Activated T-cell treated with anti-CD3 and anti-CD28 coated beads for 48 hours (primary cell): ENCODE measurements around the gene SLC25A15.
A peak's percentile ranks its signal among the peaks of the same experiment; 100 is the strongest.

ENCODE experiments used
- DNase-seq: peaks from one replicate; pipeline ENCODE4 v3.0.0-alpha.2; 2020; ENCODE audit warnings: low read depth

SLC25A15 gene

GRCh38 chr13:40789275-40790153 is at the start of gene SLC25A15:
SLC25A15 (plus strand) TSS chr13:40789611; CDS start chr13:40793227, 3,616 bp downstream.
- DNase-seq, result peak; percentile 79

- no peak for DNase-seq
These were observed 40.1 kb upstream of the SLC25A15 start for GRCh38 chr13:40749327-40749726.

DNA sequence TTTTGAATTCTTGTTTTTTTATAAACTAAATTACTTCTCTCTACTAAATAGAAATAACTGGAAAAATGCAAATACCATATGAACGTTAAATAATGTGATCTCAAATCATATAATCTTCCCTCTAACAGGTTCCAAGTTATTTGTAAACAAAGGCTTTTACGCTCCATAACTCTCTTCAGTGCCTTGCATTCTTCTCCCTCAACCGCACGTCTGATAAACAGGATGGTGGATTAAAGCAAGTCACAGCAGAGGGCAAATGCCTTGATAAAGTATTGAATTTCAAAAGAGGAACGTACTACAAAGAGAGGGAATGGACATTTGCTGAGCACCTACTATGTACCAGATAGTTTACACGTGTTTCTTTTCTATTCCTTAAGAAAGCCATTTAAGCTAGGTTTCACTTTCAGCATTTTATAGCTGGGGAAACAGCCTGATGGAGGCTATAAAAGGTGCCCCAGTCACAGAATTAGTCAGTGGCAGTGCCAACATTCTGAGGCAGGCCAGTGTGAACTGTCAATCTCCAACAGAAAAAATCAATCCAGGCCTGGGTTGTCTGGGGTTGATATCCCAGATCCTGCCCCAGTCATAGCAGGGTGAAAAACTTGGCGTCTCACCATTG is 34.2 kb upstream of the SLC25A15 start:
- no peak for DNase-seq

GRCh38 chr13:40756042-40756441 is 33.4 kb upstream of the SLC25A15 start:
- no peak for DNase-seq

DNA sequence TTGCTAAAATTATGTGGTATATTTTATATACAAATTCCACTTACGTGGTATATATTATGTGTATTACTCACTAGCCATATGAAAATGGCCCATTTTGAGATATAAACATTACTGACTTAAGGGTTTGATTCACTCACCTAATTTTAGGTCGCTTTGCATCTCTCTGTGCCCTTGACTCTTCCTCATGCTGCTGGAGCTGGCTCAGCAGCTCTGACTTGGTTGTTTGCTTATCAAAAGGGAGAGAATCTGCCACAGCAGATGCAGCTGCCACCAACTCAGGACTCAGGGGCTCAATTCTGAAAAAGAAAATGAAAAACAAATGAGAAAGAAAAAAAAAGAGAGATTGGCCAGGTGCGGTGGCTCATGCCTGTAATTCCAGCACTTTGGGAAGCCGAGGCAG is 30.6 kb upstream of the SLC25A15 start:
- DNase-seq, result no peak

DNA sequence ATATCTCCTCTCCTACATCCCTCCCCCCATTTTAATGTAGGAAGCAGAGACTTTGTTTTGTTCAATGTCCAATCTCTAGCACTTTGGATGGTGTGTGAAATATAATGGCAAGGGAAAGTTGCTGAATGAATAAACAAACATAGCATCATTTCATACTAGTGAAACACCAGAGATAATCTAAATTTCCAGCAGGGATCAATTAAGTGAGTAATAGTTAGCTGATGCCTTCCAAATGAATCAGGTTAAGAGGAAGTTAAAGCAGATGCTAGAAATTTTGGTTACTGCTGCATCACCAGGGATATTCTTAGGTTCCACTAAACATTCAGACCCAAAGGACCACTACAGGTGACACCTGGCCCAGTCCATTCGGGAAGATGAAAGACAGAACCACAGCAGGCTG is 26.6 kb upstream of the SLC25A15 start:
- no peak for DNase-seq

- DNase-seq, result peak; percentile 35
These were observed 24.6 kb upstream of the SLC25A15 start for GRCh38 chr13:40764587-40765403.

- DNase-seq, result no peak
These were observed 23.8 kb upstream of the SLC25A15 start for GRCh38 chr13:40765602-40766001.

DNA sequence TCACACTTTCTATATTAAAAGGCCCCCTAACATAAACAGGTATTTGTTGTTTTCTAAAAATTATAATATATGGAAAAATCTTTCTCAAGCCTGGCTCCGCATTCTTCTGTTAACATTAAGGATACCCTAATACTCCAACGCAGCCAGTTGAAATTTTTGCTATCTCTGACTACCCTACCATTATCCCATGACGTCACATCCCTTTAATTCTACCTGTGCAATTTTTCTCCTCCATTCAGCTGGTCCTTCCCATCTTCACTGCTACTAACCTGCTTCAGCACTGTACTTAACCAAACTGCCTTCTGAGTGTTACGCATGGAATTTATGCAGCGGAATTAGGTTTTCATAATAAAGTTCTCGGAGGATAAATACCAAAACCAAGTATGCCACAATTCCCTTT is 19.4 kb upstream of the SLC25A15 start:
- no peak for DNase-seq

- no peak for DNase-seq
These were observed 18.8 kb upstream of the SLC25A15 start for GRCh38 chr13:40770609-40770933.

GRCh38 chr13:40770934-40771618 is 18.3 kb upstream of the SLC25A15 start, which contains the start of gene MRPS31:
MRPS31 (minus strand) TSS chr13:40771190; CDS start chr13:40771136, 54 bp downstream.
- DNase-seq, result peak; percentile 93

DNA sequence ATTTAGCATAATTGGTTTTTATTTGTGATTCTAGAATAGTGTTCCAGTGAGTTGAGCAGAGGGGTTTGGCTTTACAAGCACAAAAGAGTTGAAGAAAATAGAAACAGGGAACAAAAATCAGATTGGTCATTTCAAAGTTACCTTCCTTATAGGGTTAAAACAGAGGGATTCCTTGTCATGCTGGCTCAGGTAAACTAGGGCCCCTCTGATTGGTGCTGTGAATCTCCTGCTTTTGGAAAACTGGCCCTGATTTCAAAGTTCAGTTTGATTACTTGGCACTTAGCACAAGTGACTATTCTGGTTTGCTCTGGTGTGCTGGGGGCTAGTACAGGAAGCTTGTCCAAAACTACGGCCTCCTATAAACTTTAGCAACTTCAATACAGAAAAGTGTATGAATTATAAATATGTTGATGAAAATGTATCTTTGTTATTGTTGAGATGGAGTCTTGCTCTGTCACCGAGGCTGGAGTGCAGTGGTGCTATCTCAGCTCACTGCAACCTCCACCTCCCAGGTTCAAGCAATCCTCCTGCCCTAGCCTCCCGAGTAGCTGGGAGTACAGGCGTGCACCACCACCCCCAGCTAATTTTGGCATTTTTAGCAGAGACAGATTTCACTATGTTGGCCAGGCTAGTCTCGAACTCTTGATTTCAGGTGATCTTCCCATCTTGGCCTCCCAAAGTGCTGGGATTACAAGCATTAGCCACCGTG is 16.5 kb upstream of the SLC25A15 start:
- DNase-seq, result no peak

GRCh38 chr13:40774672-40775071 is 14.7 kb upstream of the SLC25A15 start:
- no peak for DNase-seq

GRCh38 chr13:40776232-40776631 is 13.2 kb upstream of the SLC25A15 start:
- DNase-seq, result no peak

- peak; percentile 55 for DNase-seq
These were observed 12.7 kb upstream of the SLC25A15 start for GRCh38 chr13:40776681-40777165.

DNA sequence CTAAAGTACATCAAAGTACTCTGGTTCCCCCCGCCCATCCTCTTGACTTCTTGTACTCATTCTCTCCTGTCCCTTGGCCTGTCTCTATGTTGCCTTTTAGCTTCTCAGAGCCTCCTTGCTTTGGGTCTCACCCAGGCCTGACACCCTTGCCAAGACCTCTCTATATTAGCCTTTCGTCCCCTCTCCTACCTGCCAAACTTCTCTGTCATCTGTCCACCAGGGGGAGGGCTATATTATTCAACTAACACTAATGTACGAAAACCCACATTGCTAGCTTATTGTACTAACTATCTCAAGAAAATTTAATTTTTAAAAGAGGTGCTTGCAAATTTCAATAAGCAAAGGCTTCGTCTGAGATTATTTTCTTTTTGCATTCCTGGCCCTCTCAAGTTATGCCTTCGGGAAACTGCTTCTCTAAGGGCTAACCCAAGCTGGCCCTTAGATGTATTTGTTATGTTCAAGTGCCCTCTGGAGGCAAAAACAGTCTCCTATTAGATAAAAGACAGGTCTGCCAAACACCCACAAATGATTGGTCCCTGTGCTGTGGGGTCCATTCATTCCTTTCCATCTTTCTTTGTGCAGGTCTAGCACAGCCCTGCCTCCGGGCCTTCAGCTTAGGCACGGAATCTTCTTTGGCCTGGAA is 12.1 kb upstream of the SLC25A15 start:
- no peak for DNase-seq

DNA sequence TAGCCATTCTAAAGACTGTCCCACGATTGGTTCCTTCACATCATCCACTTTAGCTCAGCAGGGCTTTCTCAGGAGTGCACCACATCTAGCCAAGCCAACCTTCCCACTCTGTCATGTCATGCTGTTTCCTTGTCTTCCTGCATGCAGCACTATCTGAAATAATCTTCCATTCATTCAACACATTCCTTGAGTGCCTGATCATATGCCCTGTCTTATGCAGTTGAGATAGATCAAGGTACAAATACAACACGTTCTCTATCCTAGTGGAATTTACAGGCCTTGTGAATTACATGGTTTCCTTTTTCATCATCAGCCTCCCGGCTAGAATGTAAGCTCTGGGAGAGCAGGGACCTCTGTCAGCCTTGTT is 11.6 kb upstream of the SLC25A15 start:
- no peak for DNase-seq

DNA sequence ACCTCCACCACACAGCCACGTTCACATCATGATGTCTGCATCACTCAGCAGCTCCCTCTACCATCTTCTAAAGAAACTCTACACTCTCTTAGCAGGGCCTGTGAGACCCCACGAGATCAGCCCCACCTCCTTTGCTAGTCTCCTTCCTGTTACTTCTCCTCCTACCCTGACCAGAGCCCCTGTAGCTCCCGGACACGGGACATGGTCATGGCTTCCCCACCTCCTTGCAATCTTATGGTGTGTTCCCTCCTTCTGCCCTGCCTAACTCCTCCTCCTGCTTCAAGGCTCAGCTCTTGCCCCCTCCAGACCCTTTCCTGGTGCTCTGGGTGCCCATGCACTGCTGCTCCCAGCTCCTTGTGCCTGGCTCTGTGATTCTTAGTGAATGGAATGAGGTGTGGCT is 10.4 kb upstream of the SLC25A15 start:
- DNase-seq, result no peak

- no peak for DNase-seq
These were observed 9.6 kb upstream of the SLC25A15 start for GRCh38 chr13:40779796-40780285.

DNA sequence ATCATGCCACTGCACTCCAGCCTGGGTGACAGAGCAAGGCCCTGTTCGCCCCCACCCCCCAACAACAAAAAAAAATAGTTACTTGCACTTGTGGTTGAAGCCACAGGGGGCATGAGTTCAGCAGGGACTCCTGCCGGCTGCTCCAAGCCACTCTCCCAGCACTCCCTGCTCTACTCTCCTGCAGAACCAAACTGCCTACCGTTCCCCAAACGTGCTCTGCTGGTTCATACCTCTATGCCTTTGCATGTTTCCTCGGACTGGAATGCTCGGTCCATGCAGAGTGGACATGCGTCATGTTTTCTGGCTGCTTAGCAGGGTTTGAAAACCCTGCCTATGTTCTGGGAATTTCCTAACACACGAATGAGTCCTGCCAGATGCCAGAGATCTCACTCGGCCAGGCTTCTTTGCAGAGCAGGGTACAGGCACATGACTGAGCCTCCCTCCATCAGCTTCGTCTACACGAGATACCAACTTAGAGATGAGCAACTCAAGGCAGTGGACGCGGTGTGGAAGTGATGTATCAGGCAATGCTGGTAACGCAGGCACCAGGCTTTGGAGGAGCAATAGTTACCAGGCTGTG is 8.5 kb upstream of the SLC25A15 start:
- no peak for DNase-seq
